GOT3 (cell line): ENCODE data around the gene ALPG.

Experiments used
- DNase-seq: peaks from one replicate; lab custom pipeline; 2025; ENCODE audit warnings: mixed read lengths; lab: John Stamatoyannopoulos, UW

Gene ALPG

DNA sequence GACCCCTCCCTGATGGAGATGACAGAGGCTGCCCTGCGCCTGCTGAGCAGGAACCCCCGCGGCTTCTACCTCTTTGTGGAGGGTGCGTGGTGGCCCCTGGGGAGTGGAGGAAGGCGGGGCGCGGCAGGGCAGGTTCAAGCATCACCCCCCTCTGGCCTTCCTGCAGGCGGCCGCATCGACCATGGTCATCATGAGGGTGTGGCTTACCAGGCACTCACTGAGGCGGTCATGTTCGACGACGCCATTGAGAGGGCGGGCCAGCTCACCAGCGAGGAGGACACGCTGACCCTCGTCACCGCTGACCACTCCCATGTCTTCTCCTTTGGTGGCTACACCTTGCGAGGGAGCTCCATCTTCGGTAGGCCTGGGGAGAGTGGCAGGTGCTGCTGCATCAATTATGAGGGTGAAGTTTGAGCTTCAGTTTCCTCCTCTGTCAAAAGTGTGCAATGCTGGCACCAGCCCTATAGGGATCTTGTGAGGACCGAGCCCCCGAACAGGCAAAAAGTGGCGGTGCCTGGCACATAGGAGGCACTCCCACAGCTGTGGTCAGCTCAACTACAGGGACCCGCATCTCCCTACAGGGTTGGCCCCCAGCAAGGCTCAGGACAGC is 51.5 kb downstream of the ALPG start:
- no peak for DNase-seq

GRCh38 chr2:232458661-232459418 is 52.2 kb downstream of the ALPG start:
- no peak for DNase-seq

DNA sequence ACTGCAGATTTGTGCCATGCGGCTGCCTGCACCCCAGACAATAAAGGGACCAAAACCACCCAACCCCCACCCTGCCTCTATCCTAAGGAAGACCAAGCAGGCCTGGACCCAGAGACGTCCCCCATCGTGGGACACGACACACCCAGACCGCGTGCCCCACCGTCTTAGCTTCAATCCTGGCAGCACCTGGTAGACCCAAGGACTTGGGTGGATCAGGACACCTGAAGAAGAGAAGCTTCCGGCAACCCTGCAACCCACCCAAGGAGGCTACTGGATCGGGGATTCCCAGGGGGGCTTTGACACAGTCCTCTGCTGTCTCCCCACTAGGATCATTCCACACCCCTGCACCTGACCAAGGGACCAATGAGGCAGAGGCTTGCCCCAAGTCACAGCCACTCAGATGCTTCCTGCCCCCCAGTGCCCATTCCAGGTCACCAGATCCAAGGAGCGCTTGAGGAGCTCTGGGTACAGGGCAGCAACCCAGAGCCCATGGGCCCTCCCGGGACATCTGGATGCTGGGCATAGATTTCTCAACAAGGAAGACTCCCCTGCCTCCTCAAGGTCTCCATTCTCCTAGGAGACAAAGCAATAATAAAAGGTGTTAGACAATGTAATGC is 52.9 kb downstream of the ALPG start:
- DNase-seq, result no peak

GRCh38 chr2:232460171-232460570 is 53.5 kb downstream of the ALPG start:
- no peak for DNase-seq
